Neural cell (in vitro differentiated cells): ENCODE measurements around the gene CLEC2D. TPM values are rescaled to one million over a fixed set of nuclear protein-coding genes. Genes with fewer than 3 reads are reported as not detected.

Source experiments
- H2AFZ ChIP-seq: fragments of 200-600, 300-800 bp; sonication (generic), shearing (Covaris generic); 2 replicates; pipeline ENCODE4 v1.6.0; 2014; ENCODE audit warnings: low read depth, mild to moderate bottlenecking, antibody characterized with exemption, low read length, moderate library complexity
- H3F3A ChIP-seq: fragments of 200-600 bp; shearing (Covaris generic); 2 replicates; pipeline ENCODE4 v1.6.1; 2016; ENCODE audit warnings: mild to moderate bottlenecking, moderate library complexity, mixed read lengths, antibody characterized with exemption, low read length; ENCODE audit not compliant: insufficient read depth, poor library complexity, severe bottlenecking
- H3K27ac ChIP-seq: fragments of 200-600, 300-800 bp; sonication (generic), shearing (Covaris generic); 2 replicates; pipeline ENCODE4 v1.5.1; 2014; ENCODE audit warnings: mild to moderate bottlenecking, low read length, moderate library complexity
- H3K27me3 ChIP-seq: fragments of 300-800, 200-600 bp; sonication (generic), shearing (Covaris generic); 2 replicates; pipeline ENCODE4 v1.6.0; 2014; ENCODE audit warnings: mild to moderate bottlenecking, low read depth, low read length, moderate library complexity; ENCODE audit not compliant: insufficient read depth
- H3K36me3 ChIP-seq: fragments of 300-800, 200-600 bp; sonication (generic), shearing (Covaris generic); 2 replicates; pipeline ENCODE4 v1.5.1; 2014; ENCODE audit warnings: mild to moderate bottlenecking, antibody characterized with exemption, low read length, moderate library complexity; ENCODE audit not compliant: insufficient read depth
- H3K4me2 ChIP-seq: fragments of 300-800, 200-600 bp; sonication (generic), shearing (Covaris generic); 2 replicates; pipeline ENCODE4 v1.6.0; 2014; ENCODE audit warnings: mild to moderate bottlenecking, low read length
- H3K4me3 ChIP-seq: fragments of 300-800, 200-600 bp; sonication (generic), shearing (Covaris generic); 2 replicates; pipeline ENCODE4 v1.5.1; 2014; ENCODE audit warnings: mild to moderate bottlenecking, low read length, moderate library complexity
- H3K79me2 ChIP-seq: fragments of 200-600 bp; shearing (Covaris generic); replicated peaks from 2 replicates; pipeline ENCODE4 v1.6.0; 2014; ENCODE audit warnings: mild to moderate bottlenecking, low read length, moderate library complexity; ENCODE audit not compliant: insufficient read depth
- H3K9ac ChIP-seq: fragments of 300-800, 200-600 bp; sonication (generic), shearing (Covaris generic); 2 replicates; pipeline ENCODE4 v1.6.1; 2016; ENCODE audit warnings: mild to moderate bottlenecking, low read length, mixed read lengths
- H3K9me2 ChIP-seq: fragments of 200-600 bp; shearing (Covaris generic); 2 replicates; pipeline ENCODE4 v1.6.1; 2016; ENCODE audit warnings: mild to moderate bottlenecking, low read length, mixed read lengths; ENCODE audit not compliant: insufficient read depth
- H3K9me3 ChIP-seq: fragments of 200-600, 300-800 bp; sonication (generic), shearing (Covaris generic); 2 replicates; pipeline ENCODE4 v1.6.1; 2016; ENCODE audit warnings: mild to moderate bottlenecking, mixed run types, low read length, moderate library complexity, mixed read lengths
- H4K20me1 ChIP-seq: fragments of 200-600 bp; shearing (Covaris generic); 2 replicates; pipeline ENCODE4 v1.6.1; 2016; ENCODE audit warnings: mild to moderate bottlenecking, mixed run types; ENCODE audit not compliant: insufficient read depth
- EP300 ChIP-seq: fragments of 450-650 bp; conservative IDR thresholded peaks from 2 replicates; pipeline ENCODE4 v1.6.1; 2014; ENCODE audit warnings: antibody characterized with exemption, mild to moderate bottlenecking, moderate library complexity; ENCODE audit not compliant: poor library complexity, severe bottlenecking
- EZH2 ChIP-seq: fragments of 200-600, 300-800 bp; shearing (Covaris generic), sonication (generic); IDR thresholded peaks from 2 replicates; pipeline ENCODE4 v1.6.1; 2014; ENCODE audit warnings: antibody characterized with exemption, low read length, borderline replicate concordance, mild to moderate bottlenecking; ENCODE audit not compliant: insufficient read depth, poor library complexity, severe bottlenecking
- MXI1 ChIP-seq: fragments of 450-650 bp; conservative IDR thresholded peaks from 2 replicates; pipeline ENCODE4 v1.6.1; 2014; ENCODE audit warnings: antibody characterized with exemption, mild to moderate bottlenecking; ENCODE audit not compliant: poor library complexity, severe bottlenecking
- POLR2AphosphoS5 ChIP-seq: IDR thresholded peaks from 2 replicates; pipeline ENCODE4 v1.6.1; 2012
- RAD21 ChIP-seq: fragments of 450-650 bp; conservative IDR thresholded peaks from 2 replicates; pipeline ENCODE4 v1.6.1; 2014; ENCODE audit warnings: antibody characterized with exemption, mild to moderate bottlenecking, moderate library complexity
- SMC3 ChIP-seq: fragments of 450-650 bp; conservative IDR thresholded peaks from 2 replicates; pipeline ENCODE4 v1.6.1; 2014; ENCODE audit warnings: antibody characterized with exemption, mild to moderate bottlenecking, moderate library complexity; ENCODE audit not compliant: poor library complexity
- TAF1 ChIP-seq: IDR thresholded peaks from 2 replicates; pipeline ENCODE4 v1.6.1; 2012; ENCODE audit warnings: low read depth
- polyA plus RNA-seq: library from polyadenylated mRNA; depleted of rRNA; stranded (reverse); fragments of >200 nt; gene quantifications from 2 replicates; pipeline ENCODE4 v1.2.3, GENCODE V29; 2014
- TF ChIP-seq, protein P1 (sequence below): fragments of 450-650 bp; IDR thresholded peaks from 2 replicates; pipeline ENCODE4 v1.5.1; 2014; ENCODE audit warnings: antibody characterized with exemption, mild to moderate bottlenecking, moderate library complexity; ENCODE audit not compliant: poor library complexity, severe bottlenecking
- TF ChIP-seq, protein P2 (sequence below): IDR thresholded peaks from 2 replicates; pipeline ENCODE4 v1.6.1; 2012; ENCODE audit warnings: borderline replicate concordance

The CLEC2D gene
- polyA plus RNA-seq, 1 donor from 2014 or later: 2.6 TPM

DNA sequence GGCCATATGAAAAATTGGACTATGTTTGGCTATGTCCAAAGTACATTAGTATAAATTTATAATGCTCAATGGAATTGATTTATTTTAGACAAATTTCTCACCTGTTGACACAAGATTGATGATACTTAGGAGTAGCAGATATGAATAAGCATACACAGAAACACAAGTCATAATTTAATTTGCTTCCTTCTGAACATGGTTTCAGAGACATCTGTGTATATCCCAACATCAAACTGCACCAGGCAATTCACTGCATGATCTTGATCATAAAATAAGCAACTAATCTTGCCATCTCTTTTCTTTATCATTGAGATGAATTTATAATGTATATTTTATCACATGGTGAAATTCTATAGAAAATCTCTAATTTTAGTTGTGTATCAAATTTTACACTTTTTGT, 59.6 kb downstream of the CLEC2D start:
- H3K79me2 ChIP-seq: no peaks in the 10 kb centered on the region
- H3K4me2 ChIP-seq: no peak overlapping the region
- no peaks in the 10 kb centered on the region for H3K27me3 ChIP-seq
- H3K9me3 ChIP-seq: no peaks in the 10 kb centered on the region
- no peak overlapping the region for H2AFZ ChIP-seq
- H3K27ac ChIP-seq: no peak overlapping the region
- no peak overlapping the region for H3K4me3 ChIP-seq
- TF ChIP-seq, protein P1, sequence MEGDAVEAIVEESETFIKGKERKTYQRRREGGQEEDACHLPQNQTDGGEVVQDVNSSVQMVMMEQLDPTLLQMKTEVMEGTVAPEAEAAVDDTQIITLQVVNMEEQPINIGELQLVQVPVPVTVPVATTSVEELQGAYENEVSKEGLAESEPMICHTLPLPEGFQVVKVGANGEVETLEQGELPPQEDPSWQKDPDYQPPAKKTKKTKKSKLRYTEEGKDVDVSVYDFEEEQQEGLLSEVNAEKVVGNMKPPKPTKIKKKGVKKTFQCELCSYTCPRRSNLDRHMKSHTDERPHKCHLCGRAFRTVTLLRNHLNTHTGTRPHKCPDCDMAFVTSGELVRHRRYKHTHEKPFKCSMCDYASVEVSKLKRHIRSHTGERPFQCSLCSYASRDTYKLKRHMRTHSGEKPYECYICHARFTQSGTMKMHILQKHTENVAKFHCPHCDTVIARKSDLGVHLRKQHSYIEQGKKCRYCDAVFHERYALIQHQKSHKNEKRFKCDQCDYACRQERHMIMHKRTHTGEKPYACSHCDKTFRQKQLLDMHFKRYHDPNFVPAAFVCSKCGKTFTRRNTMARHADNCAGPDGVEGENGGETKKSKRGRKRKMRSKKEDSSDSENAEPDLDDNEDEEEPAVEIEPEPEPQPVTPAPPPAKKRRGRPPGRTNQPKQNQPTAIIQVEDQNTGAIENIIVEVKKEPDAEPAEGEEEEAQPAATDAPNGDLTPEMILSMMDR: no peak
- TF ChIP-seq, protein P2, sequence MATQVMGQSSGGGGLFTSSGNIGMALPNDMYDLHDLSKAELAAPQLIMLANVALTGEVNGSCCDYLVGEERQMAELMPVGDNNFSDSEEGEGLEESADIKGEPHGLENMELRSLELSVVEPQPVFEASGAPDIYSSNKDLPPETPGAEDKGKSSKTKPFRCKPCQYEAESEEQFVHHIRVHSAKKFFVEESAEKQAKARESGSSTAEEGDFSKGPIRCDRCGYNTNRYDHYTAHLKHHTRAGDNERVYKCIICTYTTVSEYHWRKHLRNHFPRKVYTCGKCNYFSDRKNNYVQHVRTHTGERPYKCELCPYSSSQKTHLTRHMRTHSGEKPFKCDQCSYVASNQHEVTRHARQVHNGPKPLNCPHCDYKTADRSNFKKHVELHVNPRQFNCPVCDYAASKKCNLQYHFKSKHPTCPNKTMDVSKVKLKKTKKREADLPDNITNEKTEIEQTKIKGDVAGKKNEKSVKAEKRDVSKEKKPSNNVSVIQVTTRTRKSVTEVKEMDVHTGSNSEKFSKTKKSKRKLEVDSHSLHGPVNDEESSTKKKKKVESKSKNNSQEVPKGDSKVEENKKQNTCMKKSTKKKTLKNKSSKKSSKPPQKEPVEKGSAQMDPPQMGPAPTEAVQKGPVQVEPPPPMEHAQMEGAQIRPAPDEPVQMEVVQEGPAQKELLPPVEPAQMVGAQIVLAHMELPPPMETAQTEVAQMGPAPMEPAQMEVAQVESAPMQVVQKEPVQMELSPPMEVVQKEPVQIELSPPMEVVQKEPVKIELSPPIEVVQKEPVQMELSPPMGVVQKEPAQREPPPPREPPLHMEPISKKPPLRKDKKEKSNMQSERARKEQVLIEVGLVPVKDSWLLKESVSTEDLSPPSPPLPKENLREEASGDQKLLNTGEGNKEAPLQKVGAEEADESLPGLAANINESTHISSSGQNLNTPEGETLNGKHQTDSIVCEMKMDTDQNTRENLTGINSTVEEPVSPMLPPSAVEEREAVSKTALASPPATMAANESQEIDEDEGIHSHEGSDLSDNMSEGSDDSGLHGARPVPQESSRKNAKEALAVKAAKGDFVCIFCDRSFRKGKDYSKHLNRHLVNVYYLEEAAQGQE: no peak
- TF ChIP-seq TAF1 (no peak), SMC3 (no peak), RAD21 (no peak), EP300 (no peak), EZH2 (no peak), POLR2AphosphoS5 (no peak), MXI1 (no peak)
- no peaks in the 10 kb centered on the region for H4K20me1 ChIP-seq
- H3F3A ChIP-seq: no peaks in the 10 kb centered on the region
- no peaks in the 10 kb centered on the region for H3K9me2 ChIP-seq
- no peak overlapping the region for H3K9ac ChIP-seq
- H3K36me3 ChIP-seq: no peaks in the 10 kb centered on the region

DNA sequence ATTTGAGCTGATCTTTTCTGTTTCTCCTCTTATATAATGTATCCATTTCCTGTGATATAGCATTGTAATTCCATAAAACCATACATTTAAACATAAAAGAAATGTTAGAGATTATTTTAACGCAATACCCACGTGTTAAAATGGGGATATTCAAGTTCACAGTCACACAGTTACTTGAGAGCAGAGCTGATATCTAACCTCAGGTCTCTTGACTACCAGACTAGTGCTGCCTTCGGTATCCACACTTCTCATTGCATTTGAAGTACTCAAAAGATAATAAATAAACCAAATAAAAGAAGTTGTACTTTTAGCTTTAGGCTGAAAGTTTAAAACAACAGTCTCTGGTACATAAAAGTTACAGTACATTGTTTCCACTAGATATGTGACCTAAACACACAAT, 60.5 kb downstream of the CLEC2D start:
- H4K20me1 ChIP-seq: no peaks in the 10 kb centered on the region
- H3K9ac ChIP-seq: no peak overlapping the region
- no peak overlapping the region for H3K27ac ChIP-seq
- no peak overlapping the region for H3K4me2 ChIP-seq
- no peak overlapping the region for H3K4me3 ChIP-seq
- no peaks in the 10 kb centered on the region for H3K79me2 ChIP-seq
- TF ChIP-seq, protein P2: no peak
- TF ChIP-seq SMC3 (no peak), TAF1 (no peak), RAD21 (no peak), POLR2AphosphoS5 (no peak), MXI1 (no peak), EP300 (no peak), EZH2 (no peak)
- TF ChIP-seq, protein P1: no peak
- H3F3A ChIP-seq: no peaks in the 10 kb centered on the region
- no peaks in the 10 kb centered on the region for H3K9me3 ChIP-seq
- H3K36me3 ChIP-seq: no peaks in the 10 kb centered on the region
- H3K9me2 ChIP-seq: no peaks in the 10 kb centered on the region
- H3K27me3 ChIP-seq: no peaks in the 10 kb centered on the region
- H2AFZ ChIP-seq: no peak overlapping the region
